Measurements from ENCODE around the gene MACROH2A1.
A peak's percentile ranks its signal among the peaks of the same experiment; 100 is the strongest.

Gene MACROH2A1

DNA sequence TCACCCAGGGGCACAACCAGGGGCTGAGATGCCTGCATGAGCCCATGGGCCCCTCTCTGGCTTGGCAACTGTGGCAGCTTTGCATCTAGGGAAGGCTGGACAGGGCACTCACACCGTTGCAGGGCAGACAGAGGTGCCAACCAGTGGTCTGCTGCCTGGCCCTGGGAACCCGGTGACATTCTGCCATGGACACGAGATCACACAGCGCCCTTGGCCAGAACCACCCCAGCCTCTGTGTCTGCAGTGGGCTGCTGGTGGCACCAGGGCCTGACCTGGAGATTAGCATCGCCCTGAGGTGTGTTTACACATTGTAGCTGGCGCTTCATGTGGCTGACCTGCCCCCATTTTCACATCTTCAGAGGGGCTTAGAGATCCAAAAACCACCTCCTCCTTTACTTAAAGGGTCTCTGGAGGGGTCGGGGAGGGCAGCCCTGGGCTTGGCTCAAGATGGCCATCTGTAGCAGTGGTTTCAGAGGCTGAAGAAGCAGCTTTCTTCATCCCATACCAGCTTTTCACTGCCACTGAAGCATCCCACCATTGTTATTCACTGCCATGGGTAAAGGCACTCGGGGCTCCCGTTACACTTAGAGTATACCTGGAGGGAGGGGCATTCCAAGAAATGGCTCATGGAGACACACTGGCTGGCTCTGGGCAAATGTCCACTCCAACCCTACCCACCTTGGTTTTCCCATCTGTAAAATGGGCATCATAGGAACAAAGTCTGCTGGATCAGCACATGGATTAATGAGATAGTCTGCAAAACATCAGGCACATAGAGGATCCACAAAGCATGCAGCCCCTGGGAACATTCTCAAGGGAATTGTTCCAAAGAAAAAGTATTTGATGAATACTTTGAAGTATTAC is 36.7 kb upstream of the MACROH2A1 start:
- DNase-seq (ENCODE audit: low spot score): no peak

DNA sequence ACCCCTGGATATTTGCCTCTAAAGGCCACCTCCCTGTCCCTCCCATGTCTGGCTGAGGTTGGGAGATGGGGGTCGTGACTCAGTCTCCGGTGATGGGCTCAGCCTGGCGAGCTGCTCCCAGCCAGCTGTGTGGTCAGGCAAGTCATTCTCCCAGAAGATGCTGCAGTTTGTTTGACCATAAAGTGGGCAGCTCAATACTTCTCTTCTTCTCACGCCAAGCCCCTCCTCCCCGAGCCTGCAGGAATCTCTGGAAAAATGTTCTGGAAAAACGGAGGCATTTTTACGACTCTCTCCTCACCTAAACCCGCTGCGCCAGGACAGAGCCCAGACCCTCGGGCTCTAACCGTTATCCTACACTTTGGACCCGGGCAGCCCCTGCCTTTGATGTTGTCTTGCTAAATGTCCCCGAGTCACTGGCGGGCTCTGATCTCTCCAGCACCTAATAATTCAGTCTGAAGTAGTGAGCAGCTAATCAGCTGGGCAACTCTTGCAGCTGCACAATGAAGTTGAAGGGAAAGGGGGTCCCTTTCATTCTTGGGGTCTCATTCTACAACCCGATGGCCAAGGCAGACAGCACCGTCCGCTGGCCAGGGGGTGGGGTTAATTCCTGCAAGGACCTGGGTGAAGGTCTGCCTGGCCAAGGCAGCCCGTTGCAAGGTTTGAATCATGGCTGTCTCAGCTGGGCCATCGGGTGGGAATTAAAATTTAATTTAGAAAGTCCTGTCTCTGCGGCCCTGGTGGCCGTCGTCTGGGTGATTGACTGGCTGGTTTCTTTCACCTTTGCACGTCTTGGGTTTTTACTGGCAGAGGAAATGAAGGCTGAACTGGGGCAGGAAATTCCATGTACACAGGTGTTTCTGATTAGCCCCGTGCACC is 35.8 kb upstream of the MACROH2A1 start:
- DNase-seq (ENCODE audit: low spot score): no peak

DNA sequence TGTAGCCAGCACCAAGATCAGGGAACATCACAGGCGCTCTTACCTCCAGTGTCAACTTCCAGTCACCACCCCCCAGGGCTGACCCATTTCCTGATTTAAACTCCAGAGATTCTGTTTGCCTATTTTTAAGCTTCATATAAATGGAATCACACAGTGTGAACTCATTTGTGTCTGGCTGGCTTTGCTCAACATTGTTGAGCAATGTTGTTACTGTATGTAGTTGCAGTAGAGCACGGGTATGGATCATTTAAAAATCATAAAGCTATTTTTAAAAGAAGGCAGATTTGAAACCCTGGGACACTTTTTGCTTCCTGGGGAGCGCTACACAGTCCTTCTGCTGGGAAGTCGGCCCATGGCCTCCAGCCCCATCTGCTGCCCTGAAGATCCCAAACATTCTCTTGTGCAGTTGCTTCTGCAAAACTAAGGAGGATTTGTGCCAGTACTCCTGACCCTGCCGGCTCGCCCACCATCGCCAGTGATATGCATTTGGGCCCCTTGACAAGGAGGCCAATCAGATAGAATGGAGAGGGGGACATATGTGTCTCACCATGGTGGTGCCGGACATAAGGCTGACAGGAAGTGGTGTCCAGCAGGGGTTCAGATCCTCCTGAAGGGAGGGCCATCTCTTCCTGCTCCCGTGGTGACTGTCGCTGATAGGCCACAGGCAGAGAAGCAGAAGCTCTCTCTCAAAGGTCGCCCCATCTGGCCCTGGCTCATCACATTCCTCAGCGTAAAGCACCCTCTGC is 34.8 kb upstream of the MACROH2A1 start:
- DNase-seq (ENCODE audit: low spot score): no peak

DNA sequence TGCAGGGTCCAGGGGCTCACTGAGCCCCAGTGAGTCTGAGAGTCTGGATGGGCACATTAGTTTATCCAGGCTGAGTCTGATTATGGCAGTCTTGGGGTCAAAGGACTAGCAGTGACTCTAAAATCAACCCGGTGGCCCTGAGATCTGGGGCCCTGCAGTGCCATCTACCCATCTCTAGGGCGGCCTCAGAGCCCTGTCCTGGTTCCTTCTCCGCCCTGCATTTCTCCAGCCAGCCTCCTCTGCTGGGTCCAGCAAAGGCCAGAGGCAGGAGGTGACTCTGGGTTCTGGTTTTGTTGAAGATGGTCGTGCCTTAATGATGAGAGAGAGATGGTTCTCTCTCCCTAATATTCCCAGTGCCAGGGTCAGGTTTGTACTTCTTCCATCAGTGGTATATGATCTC is 33.1 kb upstream of the MACROH2A1 start:
- no peak for DNase-seq (ENCODE audit: low spot score)

DNA sequence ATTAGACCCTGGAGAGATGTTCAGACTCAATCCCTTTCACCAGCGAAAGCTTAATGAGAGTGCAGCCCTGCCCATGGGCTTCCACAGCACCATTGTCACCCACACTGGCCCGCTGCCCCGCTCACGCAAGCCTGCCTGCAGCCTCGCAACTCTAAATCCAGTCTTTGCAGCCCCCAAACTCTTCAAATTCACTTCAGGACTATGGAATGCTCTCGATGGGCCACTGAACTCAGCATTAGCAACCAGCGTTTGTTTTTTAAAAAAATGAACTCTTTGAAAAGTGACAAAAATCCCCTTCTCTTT is 31.1 kb upstream of the MACROH2A1 start:
- no peak for DNase-seq (ENCODE audit: low spot score)

DNA sequence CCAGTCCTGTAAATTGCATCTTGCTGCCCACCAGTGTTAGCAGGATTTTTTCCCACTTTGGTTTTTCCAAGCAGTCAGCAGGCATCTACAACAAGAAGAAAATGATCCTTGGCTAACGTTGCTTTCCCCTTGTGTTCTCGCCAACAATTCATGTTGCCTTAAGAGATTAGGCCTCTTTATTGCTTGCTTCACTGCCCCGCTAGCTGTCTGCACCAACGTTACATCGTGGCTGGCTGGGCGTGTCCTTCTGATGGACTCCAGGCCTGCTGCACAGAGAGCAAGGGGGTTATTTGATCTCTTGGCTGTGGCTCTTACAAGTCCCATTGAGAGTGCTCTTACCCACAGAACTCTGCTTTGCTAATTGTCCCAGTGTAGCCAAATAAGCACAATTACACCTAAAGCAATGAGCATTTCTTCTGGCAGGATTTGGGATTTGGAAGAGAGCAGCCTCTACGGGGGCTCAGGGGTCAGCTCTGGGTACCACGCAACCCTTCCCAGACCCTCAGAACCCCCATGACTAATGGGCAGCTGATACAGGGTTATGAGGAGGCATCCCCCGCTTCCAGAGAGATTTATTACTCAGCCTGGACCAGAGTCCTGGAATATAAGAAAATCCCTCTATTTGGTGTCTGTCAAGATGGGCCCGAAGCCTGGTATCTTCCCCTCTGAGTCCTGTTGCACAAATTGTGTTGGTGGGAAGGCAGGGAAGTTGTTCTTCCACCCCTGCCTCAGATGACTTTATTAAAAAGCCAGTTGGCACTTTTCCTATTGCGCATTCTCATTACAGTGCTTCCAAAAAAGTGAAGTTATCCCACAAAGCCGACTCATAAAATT is 30.5 kb upstream of the MACROH2A1 start:
- no peak for DNase-seq (ENCODE audit: low spot score)

DNA sequence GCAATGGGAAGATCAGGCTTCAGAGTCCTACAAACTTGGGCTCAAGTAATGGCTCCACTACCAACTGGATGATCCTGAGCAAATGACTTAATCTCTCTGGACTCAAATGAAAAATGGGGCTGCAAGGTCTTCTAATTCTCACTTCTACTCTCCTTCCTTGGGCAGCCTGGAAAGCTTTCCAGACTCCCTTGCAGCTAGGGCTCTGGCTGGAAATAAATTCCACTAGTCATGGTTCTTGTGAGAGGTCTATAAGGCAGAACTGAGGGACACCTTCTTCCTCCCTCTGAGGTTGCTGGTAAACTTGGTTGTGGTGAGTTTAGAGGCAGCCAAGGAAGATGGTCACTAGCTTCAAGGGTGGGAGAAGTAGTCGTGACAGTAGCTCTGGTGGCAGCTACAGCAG is 29.6 kb upstream of the MACROH2A1 start:
- no peak for DNase-seq (ENCODE audit: low spot score)

DNA sequence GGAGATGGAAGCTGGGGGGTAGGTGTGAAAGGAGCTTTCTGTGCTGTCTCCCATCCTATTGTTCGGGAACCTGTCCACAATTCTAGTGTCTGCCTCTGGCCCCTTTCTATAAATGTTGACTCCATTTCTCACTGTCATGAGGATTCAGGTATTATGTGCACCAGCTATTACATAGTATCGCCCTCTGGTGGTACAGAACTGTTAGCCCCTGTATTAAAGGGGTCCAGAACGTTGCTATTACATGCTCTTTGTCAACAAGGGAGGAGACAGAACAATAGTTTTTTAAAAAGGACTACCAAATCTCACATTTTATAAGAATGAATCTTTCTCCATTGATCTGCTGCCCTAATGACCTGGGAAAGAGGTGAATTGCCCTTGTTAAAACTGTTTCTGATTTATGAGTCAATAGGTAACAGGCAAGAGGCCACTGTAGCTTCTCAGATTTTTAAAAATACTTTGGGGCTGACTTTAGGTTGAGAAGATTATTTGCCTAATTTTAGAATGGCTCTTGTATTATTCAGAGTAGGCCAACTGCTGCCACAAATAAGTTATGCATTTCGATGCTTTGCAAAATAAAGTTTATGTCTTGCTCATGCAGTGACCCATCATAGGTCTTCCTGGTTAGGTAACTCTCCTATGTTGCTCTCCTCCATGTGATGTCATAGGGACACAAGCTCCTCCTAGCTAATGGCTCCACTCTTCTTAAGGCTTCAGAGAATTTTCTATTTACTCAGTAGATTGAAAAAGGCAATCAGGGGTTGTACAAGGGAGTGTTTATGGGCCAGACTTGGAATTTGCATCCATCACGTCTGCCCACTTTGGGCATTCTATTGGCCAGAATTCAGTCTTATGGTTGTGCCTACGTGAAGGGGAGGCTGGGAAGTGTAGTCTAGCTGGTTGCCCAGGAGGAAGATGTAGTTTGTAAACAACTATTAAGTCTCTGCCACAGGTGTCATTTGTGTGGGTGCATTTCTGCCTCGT is 27.4 kb upstream of the MACROH2A1 start:
- DNase-seq (ENCODE audit: low spot score): peak; percentile 41

DNA sequence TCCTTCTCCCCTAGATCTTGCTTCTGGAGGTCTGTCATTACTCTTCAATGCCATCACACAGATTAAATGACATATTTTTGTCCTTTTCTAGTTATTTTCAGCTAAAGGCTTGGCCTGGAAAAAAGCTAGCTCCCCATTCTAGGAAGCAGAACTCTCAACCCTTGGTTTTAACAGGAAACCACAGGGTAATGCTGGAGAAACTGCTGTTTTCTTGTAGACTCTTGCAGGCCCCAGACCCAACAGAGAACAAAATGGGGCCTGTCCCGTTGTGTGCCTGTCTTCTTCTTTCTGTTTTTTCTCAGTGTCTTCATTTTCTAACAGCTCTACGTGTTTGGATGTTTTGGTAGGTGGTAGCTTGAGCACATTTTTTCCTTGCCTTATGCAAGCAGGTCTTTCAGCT is 26.6 kb upstream of the MACROH2A1 start:
- no peak for DNase-seq (ENCODE audit: low spot score)

DNA sequence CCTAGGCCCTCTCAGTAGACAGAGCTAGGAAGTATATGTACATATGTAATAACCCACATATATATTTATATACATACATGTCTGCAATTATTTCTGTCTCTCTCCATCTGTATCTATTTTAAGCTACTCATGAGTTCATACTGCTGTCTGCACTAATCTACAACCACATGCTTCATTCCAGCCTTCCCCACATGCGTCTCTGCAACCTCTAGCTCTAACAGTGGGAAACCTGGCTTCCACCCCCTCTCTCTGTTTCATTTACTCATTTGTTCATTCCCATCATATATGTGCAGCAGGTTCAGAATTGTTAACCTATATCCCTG is 24.8 kb upstream of the MACROH2A1 start:
- DNase-seq (ENCODE audit: low spot score): no peak

DNA sequence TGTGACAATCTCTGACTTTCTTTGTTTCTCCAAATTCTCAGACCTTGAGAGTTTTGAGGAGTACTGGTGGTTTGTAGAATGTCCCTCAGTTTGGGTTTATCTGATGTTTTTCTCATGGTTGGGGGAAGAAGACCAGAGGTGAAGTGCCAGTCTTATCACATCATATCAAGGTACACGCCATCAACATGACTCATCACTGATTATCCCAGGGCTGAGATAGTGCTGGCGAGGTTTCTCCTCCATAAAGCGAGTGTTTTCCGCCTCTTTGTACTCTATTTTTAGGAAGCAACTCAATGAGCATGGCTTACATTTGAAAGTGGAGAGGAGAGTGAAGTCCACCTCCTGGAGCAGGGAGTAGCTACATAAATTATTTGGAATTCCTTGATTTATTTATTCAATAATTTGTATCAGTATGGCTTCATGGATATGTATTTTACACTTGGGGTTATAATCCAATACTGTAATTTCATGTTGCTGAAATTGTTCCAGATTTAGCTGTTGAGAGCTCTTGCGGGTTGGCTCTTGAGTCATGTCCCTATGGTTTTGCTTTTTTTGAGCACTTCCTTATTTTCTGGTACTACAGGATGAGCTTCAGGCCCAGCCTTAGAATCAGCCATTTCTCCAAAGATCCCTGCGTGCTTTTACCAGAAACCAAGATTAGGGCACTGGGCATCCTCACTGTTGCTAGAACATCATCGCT is 24.3 kb upstream of the MACROH2A1 start:
- no peak for DNase-seq (ENCODE audit: low spot score)

DNA sequence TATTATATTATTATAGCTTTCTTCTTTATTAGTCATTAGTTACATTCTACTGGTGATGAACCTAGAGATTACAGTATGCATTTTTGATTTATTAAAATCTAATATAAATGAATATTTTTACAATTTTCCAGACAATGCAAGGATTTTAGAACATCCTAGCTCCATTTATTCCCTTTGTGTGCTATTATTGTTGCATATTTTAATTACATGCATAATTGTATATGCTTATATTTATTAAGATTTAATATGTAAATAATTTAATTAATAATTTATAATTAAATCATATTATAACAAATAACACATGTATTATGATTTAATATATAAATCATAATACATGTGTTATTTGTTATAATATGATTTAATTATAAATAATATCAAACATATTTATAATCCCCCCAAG is 23.4 kb upstream of the MACROH2A1 start:
- DNase-seq (ENCODE audit: low spot score): no peak

DNA sequence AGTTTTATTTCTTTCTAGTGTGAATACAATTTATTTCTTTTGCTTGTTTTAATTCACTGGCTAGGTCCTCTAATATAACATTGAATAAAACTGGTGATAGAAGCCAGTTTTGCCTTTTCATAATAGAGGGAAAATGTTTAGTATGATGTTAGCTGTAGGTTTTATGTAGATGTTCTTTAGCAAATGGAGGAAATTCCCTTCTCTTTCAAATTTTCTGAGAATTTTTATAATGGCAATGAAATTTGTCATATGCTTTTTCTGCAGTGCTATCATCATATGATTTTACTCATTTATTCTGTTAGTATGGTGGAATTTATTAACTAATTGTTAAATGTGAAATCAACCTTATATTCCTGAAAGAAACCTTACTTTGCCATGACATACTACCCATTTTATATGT is 18.1 kb upstream of the MACROH2A1 start:
- DNase-seq (ENCODE audit: low spot score): no peak

DNA sequence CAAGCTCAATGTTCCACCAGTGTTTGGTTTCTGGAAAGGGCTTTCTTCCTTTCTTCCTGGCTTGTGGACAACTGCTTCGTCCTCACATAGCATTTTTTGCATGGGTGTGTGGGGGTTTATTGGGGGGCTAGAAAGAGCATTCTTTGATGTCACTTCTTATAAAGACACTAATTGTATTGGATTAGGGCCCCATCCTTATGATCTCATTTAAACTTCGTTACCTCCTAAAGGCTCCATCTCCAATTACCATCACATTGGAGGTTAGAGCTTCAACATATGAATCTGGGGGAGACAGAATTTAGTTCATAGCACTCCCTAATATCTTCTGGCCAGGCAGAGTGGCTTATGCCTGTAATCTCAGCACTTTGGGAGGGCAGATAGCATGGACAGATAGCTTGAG is 6.1 kb upstream of the MACROH2A1 start:
- no peak for DNase-seq (ENCODE audit: low spot score)

DNA sequence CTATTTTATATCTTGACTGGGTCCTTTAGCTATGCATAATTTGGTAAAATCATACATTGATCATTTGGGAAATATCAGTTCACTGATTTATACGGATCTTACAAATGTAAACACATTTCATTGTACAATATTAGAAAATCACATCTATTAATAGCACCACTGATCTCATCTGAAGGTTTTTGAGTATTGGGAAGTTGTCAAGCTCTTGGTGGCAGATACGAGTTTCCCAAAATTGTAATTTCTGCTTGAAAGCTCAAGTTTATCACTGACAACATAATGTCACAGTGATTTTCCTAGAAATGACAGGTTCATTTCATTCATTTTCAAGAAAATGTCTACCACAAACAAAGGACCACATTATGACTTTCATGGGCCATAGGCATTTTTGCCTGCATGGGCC is 3.0 kb upstream of the MACROH2A1 start:
- no peak for DNase-seq (ENCODE audit: low spot score)

DNA sequence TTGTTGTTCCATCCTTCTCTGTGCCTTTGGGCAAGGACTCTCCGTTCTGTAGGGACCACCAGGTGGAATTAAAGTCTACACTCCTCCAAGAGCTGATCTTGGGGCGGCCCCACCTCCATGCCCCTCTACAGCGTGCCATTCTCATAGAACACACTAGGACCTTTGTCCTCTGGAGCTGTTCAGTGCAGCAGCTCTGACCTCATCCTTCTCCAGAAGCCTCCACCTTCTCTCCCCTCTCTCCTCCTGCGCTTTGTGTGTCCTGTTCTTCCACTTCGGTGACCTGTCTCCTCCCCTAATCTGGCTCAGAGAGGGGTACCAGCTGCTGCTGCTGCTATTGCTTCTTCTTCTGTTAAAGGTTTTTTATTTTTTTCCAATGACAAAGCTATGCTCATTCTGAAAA is 1.8 kb upstream of the MACROH2A1 start:
- DNase-seq (ENCODE audit: low spot score): no peak

DNA sequence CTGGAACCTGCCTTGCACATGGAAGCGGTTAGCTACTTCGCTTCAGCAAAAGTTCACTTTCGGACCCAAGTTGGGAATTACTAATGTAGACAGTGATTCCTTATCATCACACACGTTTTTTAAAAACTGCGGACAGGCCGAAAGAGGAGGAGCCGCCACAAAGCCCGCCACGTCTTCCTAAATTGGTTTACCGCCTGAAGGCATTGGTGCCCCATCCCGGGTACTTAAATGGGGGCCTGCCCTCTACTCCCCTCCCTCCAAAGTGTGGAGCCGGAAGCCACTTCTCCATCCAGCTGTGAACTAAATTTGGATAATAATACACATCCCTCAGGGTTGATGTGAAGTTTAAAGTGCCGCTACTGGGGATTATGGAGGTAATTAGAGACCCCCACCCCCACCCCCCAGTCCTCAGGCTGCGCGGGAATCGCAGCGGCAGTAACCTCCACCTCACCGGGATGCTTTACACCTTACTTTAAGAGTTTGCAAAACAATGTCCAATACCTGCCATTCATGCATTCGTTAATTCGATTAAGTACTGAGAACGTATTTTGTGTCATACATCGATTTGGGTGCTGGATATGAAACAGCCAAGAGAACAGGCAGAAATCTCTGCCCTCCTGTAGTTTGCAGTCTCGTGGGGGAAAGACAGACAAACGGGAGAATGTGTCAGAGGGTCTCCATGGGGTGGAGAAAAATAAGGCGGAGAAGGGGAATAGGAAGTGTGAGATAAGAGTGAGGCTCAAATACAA is 937 bp upstream of the MACROH2A1 start:
- DNase-seq (ENCODE audit: low spot score): no peak

DNA sequence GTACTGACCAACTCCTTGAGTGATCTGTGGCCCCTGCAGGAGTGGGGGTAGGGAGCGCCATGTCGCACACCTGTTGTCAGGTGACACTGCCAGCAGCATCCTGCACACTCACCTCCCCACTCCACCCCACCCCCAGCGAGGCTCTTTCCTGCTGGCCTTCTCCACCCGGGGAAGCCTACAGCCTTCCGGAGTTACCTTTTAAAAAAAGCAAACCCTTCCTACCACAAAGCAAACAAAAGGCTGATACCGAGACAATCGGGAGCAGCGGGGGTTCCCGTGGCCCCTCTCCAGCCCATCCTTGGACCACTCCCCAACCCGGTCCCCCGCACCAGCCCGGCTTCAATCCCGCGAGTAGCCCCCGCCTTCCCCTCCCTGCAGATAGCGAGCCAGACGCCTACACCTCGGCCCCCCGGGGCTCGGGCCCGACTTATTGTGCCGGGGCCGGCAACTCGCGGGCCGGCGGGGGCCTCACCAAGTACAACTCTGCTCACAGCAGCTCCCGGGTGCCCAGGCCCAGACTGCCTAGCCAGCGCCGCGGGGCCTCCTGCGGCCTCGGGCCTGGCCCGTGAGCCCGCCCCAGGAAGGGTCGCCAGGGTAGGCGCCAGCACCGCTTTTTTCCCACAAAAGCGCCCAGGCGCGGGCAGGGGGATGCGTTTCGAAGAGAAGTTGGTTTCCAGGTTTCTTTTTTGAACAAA is 724 bp downstream of the MACROH2A1 start:
- DNase-seq (ENCODE audit: low spot score): peak; percentile 38

DNA sequence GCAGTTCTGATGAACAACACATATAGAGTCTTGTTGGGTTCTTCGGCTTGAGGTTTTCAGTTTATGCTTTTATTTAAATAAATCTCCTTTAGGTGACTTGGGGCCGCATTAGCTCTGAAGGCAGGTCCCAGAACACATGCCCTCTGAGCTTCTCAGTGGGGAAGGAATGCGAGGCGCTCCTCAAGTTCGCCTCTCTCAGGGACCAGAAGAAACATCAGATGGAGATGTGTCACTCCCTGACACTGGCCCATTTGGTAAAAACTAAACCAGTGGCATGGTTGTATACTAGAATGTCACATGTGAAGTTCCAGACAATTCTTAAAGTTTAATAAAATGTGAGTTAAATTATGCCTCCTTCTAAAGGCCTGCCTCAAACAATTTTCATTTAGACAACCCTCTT is 1.9 kb downstream of the MACROH2A1 start:
- no peak for DNase-seq (ENCODE audit: low spot score)

All from CD4-positive, alpha-beta T cell treated with Interleukin-2 at 100 ng/mL for 4 hours (primary cell).